Mucosa of rectum (tissue), 2 donors: ENCODE results near the gene ZSWIM6.

Experiments used
- H3K27ac ChIP-seq, 2 donors: one replicate each; pipeline ENCODE4 v1.7.0; 2013; ENCODE audit warnings: inconsistent platforms in 2 of 2, low read depth in 2 of 2, low read length in 2 of 2
- H3K27me3 ChIP-seq, 2 donors: one replicate each; pipeline ENCODE4 v1.7.0; 2013; ENCODE audit warnings: low read length in 2 of 2; ENCODE audit not compliant: control insufficient read depth in 2 of 2, insufficient read depth in 2 of 2
- H3K36me3 ChIP-seq, 2 donors: one replicate each; pipeline ENCODE4 v1.7.0; 2013; ENCODE audit warnings: low read length in 2 of 2; ENCODE audit not compliant: control insufficient read depth in 2 of 2, insufficient read depth in 2 of 2
- H3K4me1 ChIP-seq, 2 donors: one replicate each; pipeline ENCODE4 v1.7.0; 2013; ENCODE audit warnings: low read length in 2 of 2, mild to moderate bottlenecking in 1 of 2; ENCODE audit not compliant: control insufficient read depth in 2 of 2, insufficient read depth in 2 of 2
- H3K4me3 ChIP-seq, 2 donors: one replicate each; pipeline ENCODE4 v1.7.0; 2013; ENCODE audit warnings: low read length in 2 of 2
- H3K9ac ChIP-seq, 2 donors: one replicate each; pipeline ENCODE4 v1.7.0; 2013; ENCODE audit warnings: low read length in 2 of 2, low read depth in 1 of 2, mild to moderate bottlenecking in 1 of 2
- H3K9me3 ChIP-seq, 2 donors: one replicate each; pipeline ENCODE4 v1.7.0; 2013; ENCODE audit warnings: low read length in 2 of 2; ENCODE audit not compliant: control insufficient read depth in 2 of 2
- donor health status: healthy.
- donor health status: Normal muscosa, but diverticular disease.

The ZSWIM6 gene

GRCh38 chr5:61306531-61307131 is 25.4 kb upstream of the ZSWIM6 start:
- no peaks in the 10 kb centered on the region for H3K27me3 ChIP-seq
- H3K9ac ChIP-seq, result no peak overlapping the region
- peaks cover 13 to 28% of the 10 kb centered on the region in 2 donors for H3K4me1 ChIP-seq
- H3K9me3 ChIP-seq, result no peaks in the 10 kb centered on the region
- H3K4me3 ChIP-seq, result no peak overlapping the region
- H3K36me3 ChIP-seq, result no peaks in the 10 kb centered on the region
- no peak overlapping the region for H3K27ac ChIP-seq

GRCh38 chr5:61307191-61307590 is 24.9 kb upstream of the ZSWIM6 start:
- H3K4me3 ChIP-seq, result no peak overlapping the region

GRCh38 chr5:61307611-61308010 is 24.4 kb upstream of the ZSWIM6 start:
- H3K9me3 ChIP-seq, result no peaks in the 10 kb centered on the region
- no peaks in the 10 kb centered on the region for H3K27me3 ChIP-seq
- H3K9ac ChIP-seq, result no peak overlapping the region
- H3K27ac ChIP-seq, result no peak overlapping the region
- peaks cover 6 to 19% of the 10 kb centered on the region in 2 donors for H3K4me1 ChIP-seq
- no peak overlapping the region for H3K4me3 ChIP-seq
- H3K36me3 ChIP-seq, result no peaks in the 10 kb centered on the region

More at GRCh38 chr5:61307191-61307590, 24.9 kb upstream of the ZSWIM6 start:
- H3K9ac ChIP-seq, result no peak overlapping the region
- H3K27ac ChIP-seq, result no peak overlapping the region
- H3K9me3 ChIP-seq, result no peaks in the 10 kb centered on the region
- H3K36me3 ChIP-seq, result no peaks in the 10 kb centered on the region
- peaks cover 10 to 22% of the 10 kb centered on the region in 2 donors for H3K4me1 ChIP-seq
- no peaks in the 10 kb centered on the region for H3K27me3 ChIP-seq

GRCh38 chr5:61308712-61309111 is 23.3 kb upstream of the ZSWIM6 start:
- Histone ChIP-seq H3K4me3 (no peak overlapping the region), H3K27ac (no peak overlapping the region), H3K36me3 (no peaks in the 10 kb centered on the region)

GRCh38 chr5:61309115-61309514 is 22.9 kb upstream of the ZSWIM6 start:
- Histone ChIP-seq H3K4me3 (no peak overlapping the region), H3K9ac (no peak overlapping the region), H3K36me3 (no peaks in the 10 kb centered on the region), H3K27ac (no peak overlapping the region), H3K4me1 (peaks cover 3 to 5% of the 10 kb centered on the region in 2 donors), H3K9me3 (no peaks in the 10 kb centered on the region), H3K27me3 (no peaks in the 10 kb centered on the region)

More at GRCh38 chr5:61308712-61309111, 23.3 kb upstream of the ZSWIM6 start:
- H3K27me3 ChIP-seq, result no peaks in the 10 kb centered on the region
- H3K9me3 ChIP-seq, result no peaks in the 10 kb centered on the region
- H3K9ac ChIP-seq, result no peak overlapping the region
- peaks cover 3 to 8% of the 10 kb centered on the region in 2 donors for H3K4me1 ChIP-seq

- Histone ChIP-seq H3K27ac (no peak overlapping the region), H3K27me3 (no peaks in the 10 kb centered on the region), H3K36me3 (no peaks in the 10 kb centered on the region)
These were observed 20.9 kb upstream of the ZSWIM6 start for GRCh38 chr5:61311056-61311610.

GRCh38 chr5:61311836-61312808 is 19.9 kb upstream of the ZSWIM6 start:
- Histone ChIP-seq H3K27ac (no peak overlapping the region), H3K36me3 (no peaks in the 10 kb centered on the region), H3K27me3 (no peaks in the 10 kb centered on the region), H3K4me3 (no peak overlapping the region), H3K4me1 (no peaks in the 10 kb centered on the region), H3K9me3 (no peaks in the 10 kb centered on the region), H3K9ac (no peak overlapping the region)

More at GRCh38 chr5:61311056-61311610, 20.9 kb upstream of the ZSWIM6 start:
- Histone ChIP-seq H3K9me3 (no peaks in the 10 kb centered on the region), H3K9ac (no peak overlapping the region), H3K4me3 (no peak overlapping the region), H3K4me1 (no peaks in the 10 kb centered on the region)

GRCh38 chr5:61313960-61314681 is 17.9 kb upstream of the ZSWIM6 start:
- Histone ChIP-seq H3K9ac (no peak overlapping the region), H3K4me3 (no peak overlapping the region), H3K27ac (no peak overlapping the region), H3K9me3 (no peaks in the 10 kb centered on the region), H3K36me3 (no peaks in the 10 kb centered on the region), H3K27me3 (no peaks in the 10 kb centered on the region), H3K4me1 (peaks cover 3 to 4% of the 10 kb centered on the region in 2 donors)

GRCh38 chr5:61318376-61318775 is 13.7 kb upstream of the ZSWIM6 start:
- no peak overlapping the region for H3K9ac ChIP-seq
- H3K9me3 ChIP-seq, result no peaks in the 10 kb centered on the region
- H3K27ac ChIP-seq, result no peak overlapping the region
- H3K4me3 ChIP-seq, result no peak overlapping the region
- peaks cover 38 to 43% of the 10 kb centered on the region in 2 donors for H3K4me1 ChIP-seq
- H3K36me3 ChIP-seq, result no peaks in the 10 kb centered on the region
- H3K27me3 ChIP-seq, result no peaks in the 10 kb centered on the region
